Ovary (tissue), 9 donors: ENCODE data around the gene SLC37A1. TPM values are rescaled to one million over a fixed set of nuclear protein-coding genes. Genes with fewer than 3 reads are reported as not detected.

Source experiments
- DNase-seq, 5 donors: peaks; one replicate each; pipeline ENCODE4 v3.0.0-alpha.2; 2019 to 2020
- H3K27ac ChIP-seq, 2 donors: fragments of 200-600 bp; one replicate each; pipeline versions ENCODE4 v1.5.1 to v1.8.0; 2019 to 2022
- H3K27me3 ChIP-seq: fragments of 200-600 bp; one replicate; pipeline ENCODE4 v1.8.0; 2022
- H3K36me3 ChIP-seq: fragments of 200-600 bp; sonication (generic); one replicate; pipeline ENCODE4 v1.5.1; 2019
- H3K4me1 ChIP-seq: one replicate; pipeline ENCODE4 v1.8.1; 2013; ENCODE audit warnings: mild to moderate bottlenecking, moderate library complexity; ENCODE audit not compliant: insufficient read depth
- H3K4me3 ChIP-seq: fragments of 200-600 bp; sonication (generic); one replicate; pipeline ENCODE4 v1.5.1; 2017
- H3K9me3 ChIP-seq, 2 donors: fragments of 200-600 bp in 1 of 2; sonication (generic) in 1 of 2; one replicate each; pipeline versions ENCODE4 v1.5.1 to v1.8.1; 2013 to 2019; ENCODE audit warnings: mild to moderate bottlenecking in 1 of 2, moderate library complexity in 1 of 2
- EP300 ChIP-seq: sonication (generic); formaldehyde crosslinking; IDR thresholded peaks from one replicate; pipeline ENCODE4 v1.6.1; 2017; ENCODE audit warnings: antibody characterized with exemption
- POLR2A ChIP-seq: fragments of 450-650 bp; IDR thresholded peaks from one replicate; pipeline ENCODE4 v1.6.1; 2017; ENCODE audit warnings: antibody characterized with exemption, mild to moderate bottlenecking, moderate library complexity
- WGBS, 3 donors: extraction: QIAGEN DNeasy Blood & Tissue Kit in 1 of 3; methylation state at CpG; one replicate each; pipeline versions ENCODE4 v1.1.5 to v1.1.7; 2013 to 2017; 5-methylcytosine and 5-hydroxymethylcytosine counted together
- intact Hi-C, 4 donors: fragments of 100-400 bp; cut with DNase I; formaldehyde crosslinking; loops; one replicate each; pipeline versions ENCODE4 v1.11.0 to v1.15.1; 2022 to 2023
- polyA plus RNA-seq, 2 donors: library from polyadenylated mRNA; stranded (reverse); fragments of 200-250 nt in 1 of 2; fragments of 350-450 nt in 1 of 2; fragmentation: Illumina TruSeq in 1 of 2; extraction: RNeasy Lipid Tissue Mini Kit (QIAGEN cat#74804) in 1 of 2; gene quantifications; one replicate each; pipeline ENCODE4 v1.2.3, GENCODE V29; 2013 to 2014
- total RNA-seq, 7 donors: library from RNA; depleted of rRNA in 2 of 7; stranded (reverse); fragments of >200 nt in 2 of 7; fragmentation: NEBNext Ultra II Directional in 3 of 7; extraction: Animal tissue kit (Norgen Biotek cat#: 25700) in 3 of 7; gene quantifications; one replicate each; pipeline versions ENCODE4 v1.1.0 to v1.2.4, GENCODE V29; 2016 to 2023
- TF ChIP-seq, protein P1 (sequence below), 3 donors: fragments of 450-650 bp in 2 of 3; fragments of 200-600 bp in 1 of 3; IDR thresholded peaks; one replicate each; pipeline versions ENCODE4 v1.5.1 to v1.8.0; 2016 to 2022; ENCODE audit warnings: antibody characterized with exemption in 3 of 3, mild to moderate bottlenecking in 1 of 3
- donor health status: DM: no; HTN: no; CAD: no; lungs with moderate emphysema.
- donor health status: DM: no; HTN: no; CAD: no.
- donor health status: Bipolar disorder and iron deficiency.
- donor health status: DM: yes; HTN: yes; CAD: no.
- donor health status: DM: no; HTN: no; CAD: no.
- donor health status: DM: yes; HTN: yes; CAD: no.

The SLC37A1 gene
- total and polyA plus RNA-seq, 9 donors, result 5.1 to 10.0 (median 7.4) TPM

DNA sequence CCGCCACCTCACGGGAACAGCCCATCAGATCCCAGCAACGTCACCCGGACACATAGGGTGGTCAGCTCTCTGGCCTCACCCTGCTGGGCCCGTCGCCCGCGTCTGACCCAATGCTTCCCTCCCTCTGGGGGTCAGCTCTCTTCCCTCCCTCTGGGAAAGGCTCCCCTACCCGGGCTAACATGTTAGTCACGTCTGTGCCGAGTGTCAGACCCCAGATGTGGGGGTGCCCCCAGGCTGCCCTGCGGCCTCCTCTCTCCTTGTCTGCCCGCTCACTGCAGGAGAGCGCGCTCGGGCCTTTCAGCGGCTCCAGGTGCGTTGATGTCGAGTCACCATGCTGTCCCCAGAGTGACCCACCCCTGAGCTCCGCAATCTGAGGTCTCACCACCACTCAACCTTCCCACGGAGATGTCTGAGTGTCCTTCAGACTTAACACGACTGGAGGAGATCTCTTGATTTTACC lies 34.3 kb downstream of the SLC37A1 start:
- Histone ChIP-seq H3K4me3 (no peak overlapping the region), H3K27me3 (no peaks in the 10 kb centered on the region), H3K9me3 (no peaks in the 10 kb centered on the region), H3K4me1 (no peaks in the 10 kb centered on the region), H3K36me3 (no peaks in the 10 kb centered on the region), H3K27ac (no peak overlapping the region)
- 93% methylated on average over 22 of the region's 22 CpGs for WGBS, 3 donors
- intact Hi-C loops, result no loop called here
- peak in 1 of 5 donors; percentile 27 for DNase-seq
- TF ChIP-seq POLR2A (no peak), EP300 (no peak)
- TF ChIP-seq, protein P1, sequence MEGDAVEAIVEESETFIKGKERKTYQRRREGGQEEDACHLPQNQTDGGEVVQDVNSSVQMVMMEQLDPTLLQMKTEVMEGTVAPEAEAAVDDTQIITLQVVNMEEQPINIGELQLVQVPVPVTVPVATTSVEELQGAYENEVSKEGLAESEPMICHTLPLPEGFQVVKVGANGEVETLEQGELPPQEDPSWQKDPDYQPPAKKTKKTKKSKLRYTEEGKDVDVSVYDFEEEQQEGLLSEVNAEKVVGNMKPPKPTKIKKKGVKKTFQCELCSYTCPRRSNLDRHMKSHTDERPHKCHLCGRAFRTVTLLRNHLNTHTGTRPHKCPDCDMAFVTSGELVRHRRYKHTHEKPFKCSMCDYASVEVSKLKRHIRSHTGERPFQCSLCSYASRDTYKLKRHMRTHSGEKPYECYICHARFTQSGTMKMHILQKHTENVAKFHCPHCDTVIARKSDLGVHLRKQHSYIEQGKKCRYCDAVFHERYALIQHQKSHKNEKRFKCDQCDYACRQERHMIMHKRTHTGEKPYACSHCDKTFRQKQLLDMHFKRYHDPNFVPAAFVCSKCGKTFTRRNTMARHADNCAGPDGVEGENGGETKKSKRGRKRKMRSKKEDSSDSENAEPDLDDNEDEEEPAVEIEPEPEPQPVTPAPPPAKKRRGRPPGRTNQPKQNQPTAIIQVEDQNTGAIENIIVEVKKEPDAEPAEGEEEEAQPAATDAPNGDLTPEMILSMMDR (IDR thresholded peaks at IDR 0.05), result no peak

DNA sequence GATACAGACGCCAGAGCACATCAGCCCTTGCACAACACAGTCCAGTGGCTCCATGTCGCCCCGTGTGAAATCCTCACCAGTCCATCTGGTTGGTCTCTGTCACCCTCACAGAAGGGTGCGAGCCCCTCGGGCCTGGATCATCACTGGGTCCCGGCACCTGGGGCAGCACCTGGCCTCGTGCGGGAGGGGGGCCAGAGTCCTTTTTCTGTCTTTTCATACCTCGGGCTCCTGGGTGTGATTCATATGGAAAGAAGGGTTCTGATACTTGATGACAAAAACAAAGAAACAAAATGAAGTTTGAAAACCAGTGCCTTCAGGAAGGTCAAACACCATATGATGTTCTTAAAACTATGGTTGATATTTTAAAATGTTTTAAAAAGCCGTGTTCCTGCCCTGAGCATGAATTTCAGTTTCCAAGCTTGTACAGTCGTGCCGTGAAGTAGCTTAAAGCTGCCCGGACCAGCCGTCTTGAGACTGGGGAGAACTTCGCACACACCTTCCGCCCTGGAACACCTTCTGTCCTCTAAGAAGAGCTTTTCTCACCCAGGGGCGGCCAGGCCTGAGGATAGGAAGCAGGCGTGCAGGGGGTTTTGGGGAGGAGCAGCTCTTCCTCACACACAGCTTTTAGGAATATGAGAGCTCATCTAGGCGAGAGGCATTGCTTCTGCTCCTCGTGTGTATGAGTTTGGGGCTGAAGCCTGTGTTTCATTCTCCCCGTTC lies 35.2 kb downstream of the SLC37A1 start:
- TF ChIP-seq, protein P1 (IDR thresholded peaks at IDR 0.05), result no peak
- TF ChIP-seq EP300, result no peak
- Histone ChIP-seq H3K27ac (no peak overlapping the region), H3K4me3 (no peak overlapping the region), H3K36me3 (no peaks in the 10 kb centered on the region), H3K27me3 (no peaks in the 10 kb centered on the region), H3K9me3 (no peaks in the 10 kb centered on the region), H3K4me1 (no peaks in the 10 kb centered on the region)
- WGBS, 3 donors, result 87 to 91% (median 88%) methylated on average over 21 of the region's 21 CpGs
- peak in 1 of 5 donors; percentile 14 for DNase-seq
- intact Hi-C loops, result no loop called here

DNA sequence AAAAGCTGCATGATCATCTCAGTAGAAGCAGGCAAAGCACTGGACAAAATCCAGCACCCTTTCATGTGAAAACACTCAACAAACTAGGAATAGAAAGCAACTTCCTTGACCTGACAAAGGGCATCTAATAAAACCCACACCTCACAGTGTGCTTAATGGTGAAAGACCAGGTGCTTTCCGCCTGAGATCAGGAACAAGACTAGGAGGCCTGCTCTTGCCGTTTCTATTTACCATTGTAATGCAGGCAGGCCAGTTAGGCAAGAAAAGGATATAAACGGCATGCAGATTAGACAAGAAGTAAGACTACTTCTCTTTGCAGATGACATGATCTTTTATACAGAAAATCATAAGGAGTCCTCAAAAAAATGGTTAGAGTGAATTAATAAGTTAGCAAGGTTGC lies 37.2 kb downstream of the SLC37A1 start:
- Histone ChIP-seq H3K36me3 (no peaks in the 10 kb centered on the region), H3K27me3 (no peaks in the 10 kb centered on the region), H3K4me1 (no peaks in the 10 kb centered on the region), H3K27ac (no peak overlapping the region), H3K9me3 (no peaks in the 10 kb centered on the region), H3K4me3 (no peak overlapping the region)
- 73 to 77% (median 74%) methylated on average over 3 of the region's 3 CpGs for WGBS, 3 donors
- intact Hi-C loops, result no loop called here
- TF ChIP-seq POLR2A (no peak), EP300 (no peak)
- TF ChIP-seq, protein P1 (IDR thresholded peaks at IDR 0.05), result no peak
- no peak for DNase-seq

DNA sequence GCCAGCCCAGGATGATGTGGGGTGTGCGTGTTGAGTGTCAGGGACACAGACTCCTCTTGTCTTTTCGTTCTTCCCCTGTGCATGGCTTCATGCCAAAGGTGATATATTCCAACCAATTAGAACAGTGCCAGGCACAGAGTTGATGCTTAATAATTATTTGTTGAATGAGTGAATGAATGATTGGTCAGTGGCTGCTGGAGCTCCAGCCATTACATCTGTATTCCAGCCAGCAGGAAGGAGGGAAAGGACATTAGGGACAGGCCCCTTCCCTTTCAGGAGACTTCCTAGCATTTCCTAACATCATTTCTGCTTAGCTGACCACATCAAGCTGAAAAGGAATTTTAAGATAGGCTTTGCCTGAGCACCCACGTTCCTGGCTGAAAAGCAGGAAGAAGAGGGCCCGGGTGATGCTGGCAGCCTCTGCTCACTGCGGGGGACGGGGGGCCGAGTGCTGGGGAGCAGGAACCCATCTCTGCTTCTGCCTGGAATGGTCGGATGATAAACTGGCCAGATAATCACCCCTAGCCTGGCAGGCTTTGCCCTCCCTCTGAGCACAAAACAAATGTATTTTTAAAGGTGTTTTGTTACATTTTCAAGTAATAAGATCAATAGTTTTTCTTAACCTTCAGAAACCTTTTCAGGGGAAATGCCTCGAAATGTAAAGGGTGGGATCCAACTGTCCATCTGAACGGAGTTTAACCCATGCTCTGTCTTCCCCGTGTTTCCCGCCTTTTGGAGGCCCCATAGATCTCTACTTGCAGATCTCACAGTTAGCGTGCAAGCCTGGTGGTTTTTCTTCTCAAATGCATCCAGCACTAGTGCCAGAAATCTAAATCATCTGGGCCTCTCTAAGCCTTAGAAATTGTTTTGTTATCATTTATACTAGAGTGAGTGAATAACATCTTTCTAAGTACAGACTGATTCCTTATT lies 39.0 kb downstream of the SLC37A1 start:
- DNase-seq, result peak in 1 of 5 donors; percentile 16
- WGBS, 3 donors, result 64 to 79% (median 65%) methylated on average over 13 of the region's 13 CpGs
- H3K9me3 ChIP-seq, result no peaks in the 10 kb centered on the region
- H3K4me1 ChIP-seq, result no peaks in the 10 kb centered on the region
- no peak overlapping the region for H3K27ac ChIP-seq
- TF ChIP-seq EP300, result no peak
- TF ChIP-seq POLR2A, result no peak
- TF ChIP-seq, protein P1 (IDR thresholded peaks at IDR 0.05), result no peak
- intact Hi-C loops, result no loop called here
- no peaks in the 10 kb centered on the region for H3K27me3 ChIP-seq
- H3K4me3 ChIP-seq, result no peak overlapping the region
- no peaks in the 10 kb centered on the region for H3K36me3 ChIP-seq
